ENCODE results near the gene KLKB1.
A peak's percentile ranks its signal among the peaks of the same experiment; 100 is the strongest.

KLKB1 gene

DNA sequence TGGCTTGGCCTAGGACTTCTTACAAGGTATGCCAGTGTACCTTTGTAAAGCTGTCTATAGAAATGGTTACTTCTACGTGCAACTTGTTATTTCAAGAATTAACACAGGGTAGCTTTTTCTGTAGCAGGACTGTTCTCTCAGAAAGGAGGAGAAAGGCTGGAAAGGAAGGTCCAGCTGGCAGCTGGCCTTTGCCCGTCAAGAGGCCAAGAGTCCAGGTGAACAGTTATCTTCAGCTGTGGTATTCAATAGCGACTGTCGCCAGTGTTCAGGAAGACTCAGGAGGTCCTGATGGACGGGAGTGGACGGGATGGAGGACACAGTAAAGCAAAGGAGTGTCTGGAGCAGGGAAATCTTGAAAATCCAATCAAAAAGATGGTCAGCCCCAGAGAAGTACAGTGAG, 31.2 kb upstream of the KLKB1 start:
- DNase-seq (ENCODE audit: low spot score) = no peak
- TF ChIP-seq, protein P1, sequence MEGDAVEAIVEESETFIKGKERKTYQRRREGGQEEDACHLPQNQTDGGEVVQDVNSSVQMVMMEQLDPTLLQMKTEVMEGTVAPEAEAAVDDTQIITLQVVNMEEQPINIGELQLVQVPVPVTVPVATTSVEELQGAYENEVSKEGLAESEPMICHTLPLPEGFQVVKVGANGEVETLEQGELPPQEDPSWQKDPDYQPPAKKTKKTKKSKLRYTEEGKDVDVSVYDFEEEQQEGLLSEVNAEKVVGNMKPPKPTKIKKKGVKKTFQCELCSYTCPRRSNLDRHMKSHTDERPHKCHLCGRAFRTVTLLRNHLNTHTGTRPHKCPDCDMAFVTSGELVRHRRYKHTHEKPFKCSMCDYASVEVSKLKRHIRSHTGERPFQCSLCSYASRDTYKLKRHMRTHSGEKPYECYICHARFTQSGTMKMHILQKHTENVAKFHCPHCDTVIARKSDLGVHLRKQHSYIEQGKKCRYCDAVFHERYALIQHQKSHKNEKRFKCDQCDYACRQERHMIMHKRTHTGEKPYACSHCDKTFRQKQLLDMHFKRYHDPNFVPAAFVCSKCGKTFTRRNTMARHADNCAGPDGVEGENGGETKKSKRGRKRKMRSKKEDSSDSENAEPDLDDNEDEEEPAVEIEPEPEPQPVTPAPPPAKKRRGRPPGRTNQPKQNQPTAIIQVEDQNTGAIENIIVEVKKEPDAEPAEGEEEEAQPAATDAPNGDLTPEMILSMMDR (IDR thresholded peaks at IDR 0.05; ENCODE audit: extremely low read depth, missing control alignments) = no peak

DNA sequence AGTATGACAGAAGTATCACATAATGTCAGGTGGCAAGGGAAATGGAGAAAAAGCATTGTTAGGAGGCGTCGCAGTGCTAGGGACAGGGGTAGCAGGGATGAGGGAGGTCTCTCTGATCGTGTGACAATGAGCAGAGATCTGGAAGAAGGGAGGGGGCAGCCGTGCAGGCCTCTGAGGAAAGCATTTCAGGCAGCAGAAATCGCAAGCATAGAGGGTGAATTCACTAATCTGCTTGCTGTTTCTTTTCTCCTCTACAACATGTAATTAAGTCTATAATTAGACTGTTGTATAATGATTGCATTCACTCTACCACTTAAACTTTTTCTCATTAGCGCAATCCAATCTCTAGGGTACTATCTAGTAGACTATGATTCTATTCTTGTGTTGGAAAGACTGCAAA, 26.8 kb upstream of the KLKB1 start:
- no peak for DNase-seq (ENCODE audit: low spot score)
- TF ChIP-seq, protein P1 (IDR thresholded peaks at IDR 0.05; ENCODE audit: extremely low read depth, missing control alignments) = no peak

DNA sequence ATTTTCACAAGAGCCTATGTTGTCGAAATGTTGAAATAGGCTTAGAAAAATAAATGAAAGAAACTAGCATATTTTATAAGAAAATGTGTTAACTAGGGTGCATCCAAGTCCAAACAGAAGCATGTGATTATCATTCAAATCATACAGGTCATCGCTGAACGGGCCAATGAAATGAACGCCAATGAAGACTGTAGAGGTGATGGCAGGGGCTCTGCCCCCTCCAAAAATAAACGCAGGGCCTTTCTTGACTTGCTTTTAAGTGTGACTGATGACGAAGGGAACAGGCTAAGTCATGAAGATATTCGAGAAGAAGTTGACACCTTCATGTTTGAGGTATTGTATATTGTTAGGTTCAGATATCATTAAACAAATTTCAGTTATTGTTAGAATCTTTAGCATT, 26.3 kb upstream of the KLKB1 start:
- no peak for DNase-seq (ENCODE audit: low spot score)
- TF ChIP-seq, protein P1 (IDR thresholded peaks at IDR 0.05; ENCODE audit: extremely low read depth, missing control alignments) = no peak

DNA sequence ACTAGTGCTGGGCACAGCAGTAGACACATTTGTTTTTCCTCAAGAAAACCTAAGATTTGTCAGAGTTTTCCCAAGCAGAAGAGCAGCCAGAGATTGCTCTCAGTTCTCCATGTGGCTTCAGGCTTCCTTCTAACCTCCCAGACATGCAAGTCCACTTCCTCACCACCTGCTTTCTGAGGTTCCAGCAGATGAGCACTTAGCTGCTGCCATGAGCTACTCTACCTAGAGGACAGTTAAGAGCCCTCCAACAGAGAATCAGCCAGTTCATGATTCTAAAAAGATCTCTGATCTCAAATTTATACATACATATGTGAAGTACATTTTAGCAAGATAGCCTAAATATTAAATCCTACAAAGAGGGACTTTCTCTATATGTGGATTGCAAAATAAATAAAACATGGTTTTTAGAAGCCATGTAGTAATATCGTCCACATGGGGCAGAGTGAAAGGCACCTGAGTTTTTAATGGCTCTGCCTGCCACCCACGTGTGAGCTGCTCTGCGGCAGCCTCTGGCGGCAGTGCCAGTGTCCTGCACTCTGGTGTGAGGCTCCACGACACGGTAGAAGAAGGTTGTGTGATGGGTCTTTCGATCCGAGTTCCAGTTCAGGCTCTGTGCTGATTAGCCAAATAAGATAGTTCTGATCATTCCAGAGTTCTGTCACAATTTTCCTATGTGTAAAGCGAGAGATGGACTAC, 25.6 kb upstream of the KLKB1 start:
- TF ChIP-seq, protein P1 (IDR thresholded peaks at IDR 0.05; ENCODE audit: extremely low read depth, missing control alignments) = no peak
- peak; percentile 58 for DNase-seq (ENCODE audit: low spot score)

DNA sequence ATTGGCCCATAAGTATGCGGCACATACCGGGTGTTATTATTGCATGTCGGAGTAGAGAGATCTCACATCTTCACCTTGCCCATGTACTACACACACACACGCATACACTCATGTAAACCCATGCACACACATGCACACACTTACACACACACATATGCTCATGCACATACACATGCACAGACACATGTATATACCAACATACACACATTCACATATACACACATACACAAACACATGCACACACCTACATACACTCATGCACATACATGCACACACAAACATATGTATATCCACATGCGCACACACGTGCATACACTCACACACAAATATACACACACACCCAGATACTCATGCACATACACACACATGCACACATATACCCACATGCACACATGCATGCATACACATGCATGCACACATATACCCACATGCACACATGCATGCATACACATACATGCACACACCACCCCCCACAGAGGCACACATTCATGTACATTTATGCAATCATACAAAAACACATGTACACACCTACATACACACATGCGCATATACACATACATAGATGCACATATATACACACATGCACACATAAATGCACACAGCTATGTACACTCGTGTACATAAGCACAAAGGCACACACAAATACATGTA, 24.7 kb upstream of the KLKB1 start:
- TF ChIP-seq, protein P1 (IDR thresholded peaks at IDR 0.05; ENCODE audit: extremely low read depth, missing control alignments) = no peak
- no peak for DNase-seq (ENCODE audit: low spot score)

DNA sequence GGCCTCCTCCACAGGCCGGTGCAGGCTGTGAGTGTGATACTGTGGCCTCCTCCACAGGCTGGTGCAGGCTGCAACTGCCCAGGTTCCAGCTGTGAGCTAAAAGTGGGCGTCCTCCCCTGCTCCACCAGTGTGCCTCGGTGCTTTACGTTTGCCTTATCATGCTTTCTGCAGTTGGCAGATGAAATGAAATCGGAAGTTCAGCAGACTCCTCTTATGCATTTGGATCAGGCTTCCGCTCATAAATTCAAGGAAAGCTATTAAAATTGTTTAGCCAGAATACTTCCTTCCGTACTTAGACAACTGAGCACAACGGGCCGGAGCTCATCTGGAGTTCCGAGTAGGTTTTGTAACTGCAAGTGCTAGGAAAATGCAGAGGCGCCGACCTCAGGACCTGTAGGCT, 23.9 kb upstream of the KLKB1 start:
- TF ChIP-seq, protein P1 (IDR thresholded peaks at IDR 0.05; ENCODE audit: extremely low read depth, missing control alignments) = no peak
- no peak for DNase-seq (ENCODE audit: low spot score)

DNA sequence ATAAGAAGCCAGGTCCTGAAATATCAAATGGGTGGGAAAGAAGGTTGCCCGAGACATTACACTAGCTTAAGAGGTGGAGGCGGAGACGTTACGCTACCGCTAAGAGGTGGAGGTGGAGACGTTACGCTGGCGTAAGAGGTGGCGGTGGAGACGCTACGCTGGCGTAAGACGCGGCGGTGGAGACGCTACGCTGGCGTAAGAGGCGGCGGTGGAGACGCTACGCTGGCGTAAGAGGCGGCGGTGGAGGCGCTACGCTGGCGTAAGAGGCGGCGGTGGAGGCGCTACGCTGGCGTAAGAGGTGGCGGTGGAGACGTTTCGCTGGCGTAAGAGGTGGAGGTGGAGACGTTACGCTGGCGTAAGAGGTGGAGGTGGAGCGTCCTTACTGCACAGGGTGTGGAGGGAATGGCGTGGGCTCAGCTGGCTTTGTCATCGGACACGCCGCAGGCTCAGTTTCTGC, 23.2 kb upstream of the KLKB1 start:
- TF ChIP-seq, protein P1 (IDR thresholded peaks at IDR 0.05; ENCODE audit: extremely low read depth, missing control alignments) = no peak

More for the DNA sequence above, 23.2 kb upstream of the KLKB1 start:
- no peak for DNase-seq (ENCODE audit: low spot score)
